PFSK-1 (cell line): ENCODE measurements around the gene ZPR1.

Source experiments
- FOXP2 ChIP-seq: optimal IDR thresholded peaks from 2 replicates; pipeline ENCODE3; 2011; ENCODE audit warnings: borderline replicate concordance, control low read depth, inconsistent platforms; ENCODE audit not compliant: insufficient read depth; ENCODE audit errors: extremely low read length, extremely low read depth
- POLR2AphosphoS5 ChIP-seq: IDR thresholded peaks from 2 replicates; pipeline ENCODE4 v1.6.1; 2012; ENCODE audit warnings: low read depth, mild to moderate bottlenecking, control low read depth, low read length, moderate library complexity
- SIN3A ChIP-seq: IDR thresholded peaks from 2 replicates; pipeline ENCODE4 v1.6.1; 2012; ENCODE audit warnings: mild to moderate bottlenecking, low read length, moderate library complexity, borderline replicate concordance; ENCODE audit not compliant: insufficient read depth
- TAF1 ChIP-seq: IDR thresholded peaks from 2 replicates; pipeline ENCODE4 v1.6.1; 2012; ENCODE audit warnings: low read length, control low read depth, borderline replicate concordance; ENCODE audit not compliant: insufficient read depth
- TF ChIP-seq, protein P1 (sequence below), 2 experiments: IDR thresholded peaks; 2 replicates each; pipeline versions ENCODE4 v1.6.1 to v1.8.0; 2011 to 2012; ENCODE audit warnings: low read depth in 2 of 2, low read length in 2 of 2, control low read depth in 1 of 2, inconsistent platforms in 1 of 2, mild to moderate bottlenecking in 1 of 2, moderate library complexity in 1 of 2; ENCODE audit not compliant: insufficient read depth in 1 of 2

DNA sequence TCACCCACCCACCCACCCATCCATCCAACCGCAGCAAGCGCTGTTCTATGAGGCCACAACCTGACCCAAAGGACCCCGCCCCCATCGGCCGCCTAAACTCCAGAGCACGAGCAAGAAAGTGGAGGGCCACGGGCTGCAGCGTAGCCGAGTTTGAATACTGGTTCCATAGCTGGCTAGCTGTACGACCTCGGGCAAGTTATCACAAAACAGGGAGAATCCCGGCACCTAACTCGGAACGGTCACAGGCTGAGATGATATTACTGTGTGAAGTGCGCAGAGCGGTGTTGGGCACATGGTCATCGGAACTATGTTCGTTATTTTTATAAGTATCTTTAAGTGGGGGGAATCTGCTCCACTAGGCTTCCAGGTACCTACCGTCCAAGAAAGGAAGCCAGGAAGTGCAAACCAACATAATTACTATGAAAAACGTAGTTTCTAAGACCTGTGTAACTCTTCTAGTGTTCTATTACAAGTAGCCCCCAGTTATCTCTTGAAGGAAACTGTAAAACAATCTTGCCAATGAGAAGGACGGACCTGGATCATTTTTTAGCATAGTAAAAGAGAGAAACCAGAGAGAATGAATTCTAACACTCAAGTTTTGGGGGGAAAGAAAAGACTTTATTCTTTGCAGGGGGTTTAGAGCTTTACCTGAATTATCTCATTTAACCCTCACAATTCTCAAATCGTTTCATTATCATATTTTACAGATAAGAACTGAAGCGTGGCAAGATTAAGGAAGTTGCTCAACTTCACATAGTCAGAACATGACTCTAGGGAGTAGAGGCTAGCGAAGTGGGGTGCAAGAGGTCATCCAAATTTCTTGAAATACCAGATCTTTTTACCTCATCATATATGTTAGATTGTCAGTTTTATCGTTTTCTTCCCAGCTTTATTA lies 14.4 kb downstream of the ZPR1 start:
- TF ChIP-seq, protein P1, sequence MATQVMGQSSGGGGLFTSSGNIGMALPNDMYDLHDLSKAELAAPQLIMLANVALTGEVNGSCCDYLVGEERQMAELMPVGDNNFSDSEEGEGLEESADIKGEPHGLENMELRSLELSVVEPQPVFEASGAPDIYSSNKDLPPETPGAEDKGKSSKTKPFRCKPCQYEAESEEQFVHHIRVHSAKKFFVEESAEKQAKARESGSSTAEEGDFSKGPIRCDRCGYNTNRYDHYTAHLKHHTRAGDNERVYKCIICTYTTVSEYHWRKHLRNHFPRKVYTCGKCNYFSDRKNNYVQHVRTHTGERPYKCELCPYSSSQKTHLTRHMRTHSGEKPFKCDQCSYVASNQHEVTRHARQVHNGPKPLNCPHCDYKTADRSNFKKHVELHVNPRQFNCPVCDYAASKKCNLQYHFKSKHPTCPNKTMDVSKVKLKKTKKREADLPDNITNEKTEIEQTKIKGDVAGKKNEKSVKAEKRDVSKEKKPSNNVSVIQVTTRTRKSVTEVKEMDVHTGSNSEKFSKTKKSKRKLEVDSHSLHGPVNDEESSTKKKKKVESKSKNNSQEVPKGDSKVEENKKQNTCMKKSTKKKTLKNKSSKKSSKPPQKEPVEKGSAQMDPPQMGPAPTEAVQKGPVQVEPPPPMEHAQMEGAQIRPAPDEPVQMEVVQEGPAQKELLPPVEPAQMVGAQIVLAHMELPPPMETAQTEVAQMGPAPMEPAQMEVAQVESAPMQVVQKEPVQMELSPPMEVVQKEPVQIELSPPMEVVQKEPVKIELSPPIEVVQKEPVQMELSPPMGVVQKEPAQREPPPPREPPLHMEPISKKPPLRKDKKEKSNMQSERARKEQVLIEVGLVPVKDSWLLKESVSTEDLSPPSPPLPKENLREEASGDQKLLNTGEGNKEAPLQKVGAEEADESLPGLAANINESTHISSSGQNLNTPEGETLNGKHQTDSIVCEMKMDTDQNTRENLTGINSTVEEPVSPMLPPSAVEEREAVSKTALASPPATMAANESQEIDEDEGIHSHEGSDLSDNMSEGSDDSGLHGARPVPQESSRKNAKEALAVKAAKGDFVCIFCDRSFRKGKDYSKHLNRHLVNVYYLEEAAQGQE (IDR thresholded peaks at IDR 0.05; ENCODE audit: insufficient read depth in 1 of 2, low read depth in 2 of 2, low read length in 2 of 2) = no peak
- TF ChIP-seq POLR2AphosphoS5 = no peak; the same call in 1 of the 2 replicates
- no peak for TF ChIP-seq TAF1
- TF ChIP-seq SIN3A = no peak
- no peak for TF ChIP-seq FOXP2
